Neural cell (in vitro differentiated cells): ENCODE measurements around the gene GPR157. TPM values are rescaled to one million over a fixed set of nuclear protein-coding genes. Genes with fewer than 3 reads are reported as not detected.

Experiments used
- H2AFZ ChIP-seq: fragments of 200-600, 300-800 bp; sonication (generic), shearing (Covaris generic); 2 replicates; pipeline ENCODE4 v1.6.0; 2014; ENCODE audit warnings: low read depth, mild to moderate bottlenecking, antibody characterized with exemption, low read length, moderate library complexity
- H3F3A ChIP-seq: fragments of 200-600 bp; shearing (Covaris generic); 2 replicates; pipeline ENCODE4 v1.6.1; 2016; ENCODE audit warnings: mild to moderate bottlenecking, moderate library complexity, mixed read lengths, antibody characterized with exemption, low read length; ENCODE audit not compliant: insufficient read depth, poor library complexity, severe bottlenecking
- H3K27ac ChIP-seq: fragments of 200-600, 300-800 bp; sonication (generic), shearing (Covaris generic); 2 replicates; pipeline ENCODE4 v1.5.1; 2014; ENCODE audit warnings: mild to moderate bottlenecking, low read length, moderate library complexity
- H3K27me3 ChIP-seq: fragments of 300-800, 200-600 bp; sonication (generic), shearing (Covaris generic); 2 replicates; pipeline ENCODE4 v1.6.0; 2014; ENCODE audit warnings: mild to moderate bottlenecking, low read depth, low read length, moderate library complexity; ENCODE audit not compliant: insufficient read depth
- H3K36me3 ChIP-seq: fragments of 300-800, 200-600 bp; sonication (generic), shearing (Covaris generic); 2 replicates; pipeline ENCODE4 v1.5.1; 2014; ENCODE audit warnings: mild to moderate bottlenecking, antibody characterized with exemption, low read length, moderate library complexity; ENCODE audit not compliant: insufficient read depth
- H3K4me2 ChIP-seq: fragments of 300-800, 200-600 bp; sonication (generic), shearing (Covaris generic); 2 replicates; pipeline ENCODE4 v1.6.0; 2014; ENCODE audit warnings: mild to moderate bottlenecking, low read length
- H3K4me3 ChIP-seq: fragments of 300-800, 200-600 bp; sonication (generic), shearing (Covaris generic); 2 replicates; pipeline ENCODE4 v1.5.1; 2014; ENCODE audit warnings: mild to moderate bottlenecking, low read length, moderate library complexity
- H3K79me2 ChIP-seq: fragments of 200-600 bp; shearing (Covaris generic); replicated peaks from 2 replicates; pipeline ENCODE4 v1.6.0; 2014; ENCODE audit warnings: mild to moderate bottlenecking, low read length, moderate library complexity; ENCODE audit not compliant: insufficient read depth
- H3K9ac ChIP-seq: fragments of 300-800, 200-600 bp; sonication (generic), shearing (Covaris generic); 2 replicates; pipeline ENCODE4 v1.6.1; 2016; ENCODE audit warnings: mild to moderate bottlenecking, low read length, mixed read lengths
- H3K9me2 ChIP-seq: fragments of 200-600 bp; shearing (Covaris generic); 2 replicates; pipeline ENCODE4 v1.6.1; 2016; ENCODE audit warnings: mild to moderate bottlenecking, low read length, mixed read lengths; ENCODE audit not compliant: insufficient read depth
- H3K9me3 ChIP-seq: fragments of 200-600, 300-800 bp; sonication (generic), shearing (Covaris generic); 2 replicates; pipeline ENCODE4 v1.6.1; 2016; ENCODE audit warnings: mild to moderate bottlenecking, mixed run types, low read length, moderate library complexity, mixed read lengths
- H4K20me1 ChIP-seq: fragments of 200-600 bp; shearing (Covaris generic); 2 replicates; pipeline ENCODE4 v1.6.1; 2016; ENCODE audit warnings: mild to moderate bottlenecking, mixed run types; ENCODE audit not compliant: insufficient read depth
- EP300 ChIP-seq: fragments of 450-650 bp; conservative IDR thresholded peaks from 2 replicates; pipeline ENCODE4 v1.6.1; 2014; ENCODE audit warnings: antibody characterized with exemption, mild to moderate bottlenecking, moderate library complexity; ENCODE audit not compliant: poor library complexity, severe bottlenecking
- EZH2 ChIP-seq: fragments of 200-600, 300-800 bp; shearing (Covaris generic), sonication (generic); IDR thresholded peaks from 2 replicates; pipeline ENCODE4 v1.6.1; 2014; ENCODE audit warnings: antibody characterized with exemption, low read length, borderline replicate concordance, mild to moderate bottlenecking; ENCODE audit not compliant: insufficient read depth, poor library complexity, severe bottlenecking
- MXI1 ChIP-seq: fragments of 450-650 bp; conservative IDR thresholded peaks from 2 replicates; pipeline ENCODE4 v1.6.1; 2014; ENCODE audit warnings: antibody characterized with exemption, mild to moderate bottlenecking; ENCODE audit not compliant: poor library complexity, severe bottlenecking
- POLR2AphosphoS5 ChIP-seq: IDR thresholded peaks from 2 replicates; pipeline ENCODE4 v1.6.1; 2012
- RAD21 ChIP-seq: fragments of 450-650 bp; conservative IDR thresholded peaks from 2 replicates; pipeline ENCODE4 v1.6.1; 2014; ENCODE audit warnings: antibody characterized with exemption, mild to moderate bottlenecking, moderate library complexity
- SMC3 ChIP-seq: fragments of 450-650 bp; conservative IDR thresholded peaks from 2 replicates; pipeline ENCODE4 v1.6.1; 2014; ENCODE audit warnings: antibody characterized with exemption, mild to moderate bottlenecking, moderate library complexity; ENCODE audit not compliant: poor library complexity
- TAF1 ChIP-seq: IDR thresholded peaks from 2 replicates; pipeline ENCODE4 v1.6.1; 2012; ENCODE audit warnings: low read depth
- polyA plus RNA-seq: library from polyadenylated mRNA; depleted of rRNA; stranded (reverse); fragments of >200 nt; gene quantifications from 2 replicates; pipeline ENCODE4 v1.2.3, GENCODE V29; 2014
- TF ChIP-seq, protein P1 (sequence below): IDR thresholded peaks from 2 replicates; pipeline ENCODE4 v1.6.1; 2012; ENCODE audit warnings: borderline replicate concordance
- TF ChIP-seq, protein P2 (sequence below): fragments of 450-650 bp; IDR thresholded peaks from 2 replicates; pipeline ENCODE4 v1.5.1; 2014; ENCODE audit warnings: antibody characterized with exemption, mild to moderate bottlenecking, moderate library complexity; ENCODE audit not compliant: poor library complexity, severe bottlenecking

The GPR157 gene
- polyA plus RNA-seq, 1 donor from 2014 or later: not detected

DNA sequence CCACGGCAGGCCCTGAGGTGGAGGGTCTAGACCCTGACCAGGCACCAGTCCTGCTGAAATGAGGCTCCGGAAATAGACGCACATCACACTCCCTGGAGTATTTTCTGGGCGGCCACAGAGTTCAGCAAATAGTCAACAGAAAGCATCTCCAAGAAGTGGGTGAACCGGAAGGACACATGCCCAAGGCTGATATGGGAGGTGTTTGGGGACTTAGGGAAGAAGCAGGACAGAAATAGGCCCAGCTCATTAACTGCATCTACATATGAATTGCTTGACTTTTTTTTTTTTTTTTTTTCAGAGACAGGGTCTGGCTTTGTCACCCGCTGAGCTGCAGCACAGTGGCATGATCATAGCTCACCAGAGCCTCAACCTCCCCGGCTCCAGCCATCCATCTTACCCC lies 36.5 kb upstream of the GPR157 start:
- Histone ChIP-seq H3K9ac (no peak overlapping the region), H3K79me2 (no peaks in the 10 kb centered on the region), H2AFZ (no peak overlapping the region), H3K4me3 (no peak overlapping the region), H3K36me3 (no peaks in the 10 kb centered on the region), H3K9me2 (no peaks in the 10 kb centered on the region), H3F3A (no peaks in the 10 kb centered on the region), H3K4me2 (no peak overlapping the region), H3K9me3 (no peaks in the 10 kb centered on the region), H3K27ac (no peak overlapping the region), H3K27me3 (no peaks in the 10 kb centered on the region), H4K20me1 (no peaks in the 10 kb centered on the region)
- no peak for TF ChIP-seq EZH2
- no peak for TF ChIP-seq POLR2AphosphoS5
- TF ChIP-seq, protein P1, sequence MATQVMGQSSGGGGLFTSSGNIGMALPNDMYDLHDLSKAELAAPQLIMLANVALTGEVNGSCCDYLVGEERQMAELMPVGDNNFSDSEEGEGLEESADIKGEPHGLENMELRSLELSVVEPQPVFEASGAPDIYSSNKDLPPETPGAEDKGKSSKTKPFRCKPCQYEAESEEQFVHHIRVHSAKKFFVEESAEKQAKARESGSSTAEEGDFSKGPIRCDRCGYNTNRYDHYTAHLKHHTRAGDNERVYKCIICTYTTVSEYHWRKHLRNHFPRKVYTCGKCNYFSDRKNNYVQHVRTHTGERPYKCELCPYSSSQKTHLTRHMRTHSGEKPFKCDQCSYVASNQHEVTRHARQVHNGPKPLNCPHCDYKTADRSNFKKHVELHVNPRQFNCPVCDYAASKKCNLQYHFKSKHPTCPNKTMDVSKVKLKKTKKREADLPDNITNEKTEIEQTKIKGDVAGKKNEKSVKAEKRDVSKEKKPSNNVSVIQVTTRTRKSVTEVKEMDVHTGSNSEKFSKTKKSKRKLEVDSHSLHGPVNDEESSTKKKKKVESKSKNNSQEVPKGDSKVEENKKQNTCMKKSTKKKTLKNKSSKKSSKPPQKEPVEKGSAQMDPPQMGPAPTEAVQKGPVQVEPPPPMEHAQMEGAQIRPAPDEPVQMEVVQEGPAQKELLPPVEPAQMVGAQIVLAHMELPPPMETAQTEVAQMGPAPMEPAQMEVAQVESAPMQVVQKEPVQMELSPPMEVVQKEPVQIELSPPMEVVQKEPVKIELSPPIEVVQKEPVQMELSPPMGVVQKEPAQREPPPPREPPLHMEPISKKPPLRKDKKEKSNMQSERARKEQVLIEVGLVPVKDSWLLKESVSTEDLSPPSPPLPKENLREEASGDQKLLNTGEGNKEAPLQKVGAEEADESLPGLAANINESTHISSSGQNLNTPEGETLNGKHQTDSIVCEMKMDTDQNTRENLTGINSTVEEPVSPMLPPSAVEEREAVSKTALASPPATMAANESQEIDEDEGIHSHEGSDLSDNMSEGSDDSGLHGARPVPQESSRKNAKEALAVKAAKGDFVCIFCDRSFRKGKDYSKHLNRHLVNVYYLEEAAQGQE: no peak
- TF ChIP-seq SMC3: no peak
- no peak for TF ChIP-seq MXI1
- TF ChIP-seq, protein P2, sequence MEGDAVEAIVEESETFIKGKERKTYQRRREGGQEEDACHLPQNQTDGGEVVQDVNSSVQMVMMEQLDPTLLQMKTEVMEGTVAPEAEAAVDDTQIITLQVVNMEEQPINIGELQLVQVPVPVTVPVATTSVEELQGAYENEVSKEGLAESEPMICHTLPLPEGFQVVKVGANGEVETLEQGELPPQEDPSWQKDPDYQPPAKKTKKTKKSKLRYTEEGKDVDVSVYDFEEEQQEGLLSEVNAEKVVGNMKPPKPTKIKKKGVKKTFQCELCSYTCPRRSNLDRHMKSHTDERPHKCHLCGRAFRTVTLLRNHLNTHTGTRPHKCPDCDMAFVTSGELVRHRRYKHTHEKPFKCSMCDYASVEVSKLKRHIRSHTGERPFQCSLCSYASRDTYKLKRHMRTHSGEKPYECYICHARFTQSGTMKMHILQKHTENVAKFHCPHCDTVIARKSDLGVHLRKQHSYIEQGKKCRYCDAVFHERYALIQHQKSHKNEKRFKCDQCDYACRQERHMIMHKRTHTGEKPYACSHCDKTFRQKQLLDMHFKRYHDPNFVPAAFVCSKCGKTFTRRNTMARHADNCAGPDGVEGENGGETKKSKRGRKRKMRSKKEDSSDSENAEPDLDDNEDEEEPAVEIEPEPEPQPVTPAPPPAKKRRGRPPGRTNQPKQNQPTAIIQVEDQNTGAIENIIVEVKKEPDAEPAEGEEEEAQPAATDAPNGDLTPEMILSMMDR: no peak
- no peak for TF ChIP-seq RAD21
- TF ChIP-seq TAF1: no peak
- no peak for TF ChIP-seq EP300

GRCh38 chr1:9164919-9165318 lies 36.0 kb upstream of the GPR157 start:
- H3K4me3 ChIP-seq: no peak overlapping the region
- H3K4me2 ChIP-seq: no peak overlapping the region
- H3K9me2 ChIP-seq: no peaks in the 10 kb centered on the region
- H2AFZ ChIP-seq: no peak overlapping the region
- no peaks in the 10 kb centered on the region for H3K36me3 ChIP-seq
- H3K79me2 ChIP-seq: no peaks in the 10 kb centered on the region
- no peak overlapping the region for H3K9ac ChIP-seq
- TF ChIP-seq EZH2 (no peak), RAD21 (no peak), EP300 (no peak), POLR2AphosphoS5 (no peak), MXI1 (no peak), TAF1 (no peak)
- TF ChIP-seq, protein P2: no peak
- TF ChIP-seq, protein P1: no peak
- no peaks in the 10 kb centered on the region for H4K20me1 ChIP-seq
- no peaks in the 10 kb centered on the region for H3K27me3 ChIP-seq
- H3K9me3 ChIP-seq: no peaks in the 10 kb centered on the region
- no peaks in the 10 kb centered on the region for H3F3A ChIP-seq
- H3K27ac ChIP-seq: no peak overlapping the region
